Fibroblast of lung (primary cell): ENCODE measurements around the gene HIVEP3. TPM values are rescaled to one million over a fixed set of nuclear protein-coding genes. Genes with fewer than 3 reads are reported as not detected.

Experiments used
- DNase-seq, 2 donors: peaks; one replicate each; pipeline versions ENCODE4 v3.0.0 to v3.0.0-alpha.2; 2010; ENCODE audit warnings: low read depth in 2 of 2
- H2AFZ ChIP-seq: 2 replicates; pipeline ENCODE4 v1.5.1; 2012; ENCODE audit warnings: low read length, control low read depth, inconsistent platforms
- H3K27ac ChIP-seq: 2 replicates; pipeline ENCODE4 v1.5.1; 2011; ENCODE audit warnings: low read length, control low read depth; ENCODE audit not compliant: insufficient read depth
- H3K27me3 ChIP-seq: 2 replicates; pipeline ENCODE4 v1.5.1; 2011; ENCODE audit warnings: mild to moderate bottlenecking, low read length; ENCODE audit not compliant: control insufficient read depth, insufficient read depth
- H3K36me3 ChIP-seq: 2 replicates; pipeline ENCODE4 v1.5.1; 2011; ENCODE audit warnings: low read length; ENCODE audit not compliant: control insufficient read depth, insufficient read depth
- H3K4me1 ChIP-seq: 2 replicates; pipeline ENCODE4 v1.5.1; 2011; ENCODE audit warnings: low read length; ENCODE audit not compliant: control insufficient read depth, insufficient read depth; ENCODE audit errors: extremely low read depth
- H3K4me2 ChIP-seq: 2 replicates; pipeline ENCODE4 v1.5.1; 2011; ENCODE audit warnings: low read length, control low read depth; ENCODE audit not compliant: insufficient read depth; ENCODE audit errors: extremely low read depth
- H3K4me3 ChIP-seq, 4 experiments: fragments of 200-600 bp in 1 of 4; sonication (generic) in 1 of 4; replicated peaks in 1 of 4; 2 replicates each; pipeline ENCODE4 v1.5.1; 2011 to 2016; ENCODE audit warnings: low read length in 4 of 4, low read depth in 3 of 4, mild to moderate bottlenecking in 3 of 4, control low read depth in 2 of 4, inconsistent platforms in 1 of 4, mixed read lengths in 1 of 4; ENCODE audit not compliant: insufficient read depth in 1 of 4; ENCODE audit errors: control extremely low read depth in 1 of 4
- H3K79me2 ChIP-seq: 2 replicates; pipeline ENCODE4 v1.5.1; 2012; ENCODE audit warnings: mild to moderate bottlenecking, low read length, inconsistent platforms; ENCODE audit not compliant: control insufficient read depth, insufficient read depth
- H3K9ac ChIP-seq: 2 replicates; pipeline ENCODE4 v1.5.1; 2011; ENCODE audit warnings: mild to moderate bottlenecking, low read length, control low read depth; ENCODE audit not compliant: insufficient read depth
- H3K9me3 ChIP-seq: 2 replicates; pipeline ENCODE4 v1.5.1; 2012; ENCODE audit warnings: low read depth, low read length; ENCODE audit not compliant: control insufficient read depth, insufficient read depth
- H4K20me1 ChIP-seq: 2 replicates; pipeline ENCODE4 v1.5.1; 2011; ENCODE audit warnings: low read length; ENCODE audit not compliant: control insufficient read depth, insufficient read depth; ENCODE audit errors: extremely low read depth
- CTCF ChIP-seq, 2 donors: IDR thresholded peaks in 1 of 2; conservative IDR thresholded peaks in 1 of 2; 1 replicate in 1 of 2; 2 replicates in 1 of 2; pipeline ENCODE4 v1.5.1; 2011 to 2012; ENCODE audit warnings: low read length in 2 of 2, control low read depth in 1 of 2, inconsistent platforms in 1 of 2, low read depth in 1 of 2, mild to moderate bottlenecking in 1 of 2
- EZH2 ChIP-seq: IDR thresholded peaks from 2 replicates; pipeline ENCODE4 v1.5.1; 2012; ENCODE audit warnings: low read length, control low read depth, mild to moderate bottlenecking; ENCODE audit errors: missing control alignments
- polyA plus RNA-seq, 2 donors: library from polyadenylated mRNA; depleted of rRNA in 1 of 2; stranded (reverse) in 1 of 2; unstranded in 1 of 2; fragments of >200 nt; gene quantifications; 2 replicates each; pipeline ENCODE4 v1.2.1, GENCODE V29; 2011 to 2012; ENCODE audit warnings: missing spikeins in 1 of 2
- total RNA-seq: library from RNA; depleted of rRNA; stranded (reverse); fragments of >200 nt; gene quantifications from 2 replicates; pipeline ENCODE4 v1.2.1, GENCODE V29; 2014

The HIVEP3 gene
- total and polyA plus RNA-seq, 2 donors (not counting 1 experiment from before 2014, with no cell fraction given): 0.83 to 3.2 TPM

- H3K27ac ChIP-seq: no peak overlapping the region
- no peaks in the 10 kb centered on the region for H3K79me2 ChIP-seq
- H3K27me3 ChIP-seq: no peaks in the 10 kb centered on the region
- H3K4me3 ChIP-seq: no peak overlapping the region
- no peak for DNase-seq
- no peak for TF ChIP-seq EZH2
- no peak for TF ChIP-seq CTCF (conservative IDR thresholded peaks at IDR 0.05 in 1 of 2, IDR thresholded peaks at IDR 0.05 in 1 of 2; ENCODE audit: low read depth in 1 of 2, low read length in 2 of 2)
- H3K4me2 ChIP-seq: no peak overlapping the region
- H3K4me1 ChIP-seq: peaks cover 17% of the 10 kb centered on the region
- H3K9me3 ChIP-seq: no peaks in the 10 kb centered on the region
- no peak overlapping the region for H2AFZ ChIP-seq
- no peaks in the 10 kb centered on the region for H4K20me1 ChIP-seq
- no peaks in the 10 kb centered on the region for H3K36me3 ChIP-seq
- H3K9ac ChIP-seq: no peak overlapping the region
Measured at GRCh38 chr1:41740058-41740457, 178.7 kb downstream of the HIVEP3 start.

- H3K27ac ChIP-seq: peak overlapping the region; percentile 41
- H3K9ac ChIP-seq: no peak overlapping the region
- TF ChIP-seq EZH2: no peak
- TF ChIP-seq CTCF (conservative IDR thresholded peaks at IDR 0.05 in 1 of 2, IDR thresholded peaks at IDR 0.05 in 1 of 2; ENCODE audit: low read depth in 1 of 2, low read length in 2 of 2): no peak
- no peak overlapping the region for H3K4me3 ChIP-seq
- peak overlapping the region; percentile 80 for H2AFZ ChIP-seq
- peaks cover 17% of the 10 kb centered on the region for H3K4me1 ChIP-seq
- H4K20me1 ChIP-seq: no peaks in the 10 kb centered on the region
- no peaks in the 10 kb centered on the region for H3K9me3 ChIP-seq
- DNase-seq: peak in 1 of 2 donors; percentile 86
- peak overlapping the region; percentile 27 for H3K4me2 ChIP-seq
- no peaks in the 10 kb centered on the region for H3K36me3 ChIP-seq
- H3K27me3 ChIP-seq: no peaks in the 10 kb centered on the region
- no peaks in the 10 kb centered on the region for H3K79me2 ChIP-seq
Measured at GRCh38 chr1:41739061-41739955, 179.4 kb downstream of the HIVEP3 start.

GRCh38 chr1:41738475-41738874 lies 180.2 kb downstream of the HIVEP3 start:
- H3K9me3 ChIP-seq: no peaks in the 10 kb centered on the region
- DNase-seq: peak in 1 of 2 donors; percentile 69
- H3K27ac ChIP-seq: peak overlapping the region; percentile 41
- no peaks in the 10 kb centered on the region for H3K79me2 ChIP-seq
- H3K36me3 ChIP-seq: no peaks in the 10 kb centered on the region
- H3K4me3 ChIP-seq: no peak overlapping the region
- no peak overlapping the region for H2AFZ ChIP-seq
- no peaks in the 10 kb centered on the region for H3K27me3 ChIP-seq
- no peak for TF ChIP-seq CTCF (conservative IDR thresholded peaks at IDR 0.05 in 1 of 2, IDR thresholded peaks at IDR 0.05 in 1 of 2; ENCODE audit: low read depth in 1 of 2, low read length in 2 of 2)
- TF ChIP-seq EZH2: no peak
- H3K4me2 ChIP-seq: no peak overlapping the region
- H3K9ac ChIP-seq: no peak overlapping the region
- no peaks in the 10 kb centered on the region for H4K20me1 ChIP-seq
- H3K4me1 ChIP-seq: peaks cover 17% of the 10 kb centered on the region
